ENCODE results near the gene DESI1.

DNA sequence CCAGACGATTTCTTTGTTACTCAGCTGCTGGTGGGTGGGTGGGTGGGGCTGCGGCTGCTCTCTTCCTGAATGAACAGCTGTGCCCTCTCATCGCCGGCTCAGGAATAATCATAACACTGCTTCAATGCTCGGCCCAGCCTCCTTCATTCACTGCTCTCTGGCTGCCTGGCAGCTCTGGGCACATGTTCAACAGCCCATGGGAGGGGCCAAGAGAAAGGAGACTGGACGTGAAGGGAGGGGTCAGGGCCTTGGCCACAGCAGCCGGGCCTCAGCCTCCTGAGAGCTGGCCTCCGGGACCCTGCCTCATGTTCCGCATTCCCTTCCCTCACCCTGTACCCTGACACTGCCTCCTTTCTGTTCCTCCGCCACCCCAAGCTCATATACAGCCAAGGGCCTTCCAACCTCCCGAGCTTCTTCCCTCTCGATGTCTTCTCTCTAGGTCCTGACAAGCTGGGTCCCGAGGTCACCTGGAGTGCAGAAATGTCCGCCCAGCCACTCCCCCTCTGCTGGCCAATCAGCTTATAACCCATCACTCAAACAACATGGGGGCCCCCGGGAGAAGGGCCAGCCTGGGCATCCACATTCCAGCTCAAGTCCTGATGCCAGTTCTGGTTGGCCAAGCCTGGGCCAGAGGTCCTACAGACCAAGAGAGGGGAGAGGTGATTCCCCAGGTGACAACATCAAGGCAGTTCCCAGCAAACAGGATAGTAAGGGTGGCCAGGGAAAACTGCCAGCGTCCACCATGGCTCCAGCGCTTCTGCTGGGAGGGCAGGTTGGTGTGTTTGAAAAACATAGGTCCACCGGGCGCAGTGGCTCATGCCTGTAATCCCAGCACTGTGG lies 63.2 kb downstream of the DESI1 start:
- TF ChIP-seq CTCF (IDR thresholded peaks at IDR 0.05): no peak
- TF ChIP-seq POLR2A (IDR thresholded peaks at IDR 0.05): no peak
